Midbrain (tissue), 1 donor: ENCODE measurements around the gene RCVRN.

Source experiments
- DNase-seq: peaks from one replicate; lab custom pipeline; 2025; lab: John Stamatoyannopoulos, UW

RCVRN gene

GRCh38 chr17:9905078-9905415, at the start of gene RCVRN:
Gene RCVRN (minus strand): TSS chr17:9905271. CDS start chr17:9905180, 91 bp downstream.
- DNase-seq, result no peak

DNA sequence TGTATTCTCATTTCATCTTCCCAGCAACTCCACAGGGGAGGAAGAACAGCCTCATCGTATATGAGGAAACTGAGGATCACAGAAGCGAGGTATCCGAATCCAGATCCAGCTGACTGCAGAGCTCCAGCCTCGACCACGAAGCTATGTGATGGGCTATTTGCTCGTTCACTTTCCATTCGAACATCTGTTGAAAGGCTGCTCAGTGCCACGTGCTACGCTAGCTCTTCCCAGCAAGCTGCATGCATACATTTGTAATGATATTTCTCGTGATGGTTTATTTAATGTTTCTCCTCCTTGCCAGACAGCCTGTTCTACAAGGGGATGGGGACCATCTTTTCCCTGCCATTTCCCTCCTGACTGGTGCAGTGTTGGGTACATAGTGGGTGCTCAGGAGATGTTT, 48.4 kb upstream of the RCVRN start:
- no peak for DNase-seq

GRCh38 chr17:9951803-9952202, 46.7 kb upstream of the RCVRN start:
- DNase-seq, result no peak

GRCh38 chr17:9948928-9949327, 43.9 kb upstream of the RCVRN start:
- DNase-seq, result no peak

DNA sequence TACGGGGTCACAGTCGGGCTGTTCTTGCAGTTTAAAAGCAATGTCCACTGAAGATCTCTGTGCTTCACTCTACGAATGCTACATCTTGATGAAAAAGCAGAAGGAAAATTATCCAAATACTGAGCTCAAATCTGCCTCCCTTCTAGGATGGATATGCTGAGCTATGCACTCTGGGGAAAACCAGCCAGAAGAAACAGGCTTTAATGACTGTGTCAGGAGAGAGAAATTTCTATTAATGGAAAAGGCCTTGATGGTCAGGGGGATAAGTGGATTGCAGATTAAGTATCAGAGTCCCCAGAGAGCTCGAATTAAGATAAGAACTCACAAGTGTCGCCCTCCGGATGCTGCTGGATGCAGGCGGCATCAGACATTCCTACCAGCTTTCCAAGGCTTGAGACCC, 39.6 kb upstream of the RCVRN start:
- DNase-seq, result no peak

- DNase-seq, result no peak
Observed at GRCh38 chr17:9943343-9943742, 38.3 kb upstream of the RCVRN start.

DNA sequence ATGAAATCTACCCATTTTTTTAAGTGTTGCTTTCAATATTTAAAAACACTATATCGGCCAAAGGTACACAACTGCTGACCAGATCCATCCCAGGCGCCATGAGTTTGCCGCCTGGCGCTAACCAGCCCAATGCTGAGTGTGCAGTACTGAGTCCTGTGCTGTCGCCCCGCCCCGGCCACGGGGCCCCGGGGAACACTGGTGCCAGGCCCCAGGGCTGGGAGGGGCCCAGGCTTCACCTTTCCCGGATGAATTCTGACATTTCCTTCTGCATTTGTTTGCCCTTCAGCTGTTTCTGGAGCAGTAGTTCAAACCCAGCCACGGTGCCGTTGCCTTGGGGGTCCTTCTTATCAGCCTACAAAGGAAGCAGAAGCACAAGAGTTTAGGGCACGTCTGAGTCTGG, 37.8 kb upstream of the RCVRN start:
- DNase-seq, result no peak

- DNase-seq, result no peak
Observed at GRCh38 chr17:9941305-9941704, 36.2 kb upstream of the RCVRN start.

DNA sequence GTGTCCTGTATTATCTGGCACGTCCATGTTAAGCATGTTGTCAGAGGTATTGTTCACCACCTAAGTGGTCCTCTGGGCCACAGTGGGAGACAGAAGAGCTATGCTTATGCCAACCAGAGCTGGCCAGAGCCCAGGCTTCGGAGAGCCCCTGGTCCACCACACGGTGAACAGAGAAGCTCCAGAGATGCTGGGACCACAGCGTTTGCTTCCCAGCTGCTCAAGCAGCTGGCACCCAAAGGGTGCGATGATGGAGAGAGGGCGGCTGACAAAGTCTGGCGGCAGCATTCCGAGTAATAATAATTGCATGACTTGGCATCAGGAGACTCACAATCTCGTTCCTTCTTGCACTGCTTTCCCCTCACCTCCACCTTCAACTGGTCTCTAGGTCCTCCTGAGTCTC, 35.8 kb upstream of the RCVRN start:
- no peak for DNase-seq

DNA sequence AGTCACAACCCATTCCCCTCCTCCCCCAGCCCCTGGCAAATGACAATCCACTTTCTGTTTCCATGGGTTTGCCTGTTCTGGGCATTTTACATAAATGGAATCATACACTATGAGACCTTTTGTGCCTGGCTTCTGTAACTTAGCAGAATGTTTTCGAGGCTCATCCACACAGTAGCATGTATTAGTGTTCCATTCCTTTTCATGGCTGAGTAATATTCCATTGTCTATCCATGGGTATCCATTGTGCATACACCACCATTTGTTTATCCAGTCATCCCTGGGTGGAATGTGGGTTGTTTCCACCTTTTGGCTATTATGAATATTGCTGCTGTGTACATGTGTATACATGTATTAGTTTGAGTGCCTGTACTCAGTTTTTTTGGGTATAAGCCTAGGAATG, 33.7 kb upstream of the RCVRN start:
- no peak for DNase-seq

- no peak for DNase-seq
Observed at GRCh38 chr17:9937901-9938300, 32.8 kb upstream of the RCVRN start.

- peak; percentile 43 for DNase-seq
Observed at GRCh38 chr17:9937241-9937761, 32.2 kb upstream of the RCVRN start.

GRCh38 chr17:9936095-9936494, 31.0 kb upstream of the RCVRN start:
- no peak for DNase-seq

- peak; percentile 41 for DNase-seq
Observed at GRCh38 chr17:9935408-9935807, 30.3 kb upstream of the RCVRN start.

- DNase-seq, result no peak
Observed at GRCh38 chr17:9934331-9934730, 29.3 kb upstream of the RCVRN start.

DNA sequence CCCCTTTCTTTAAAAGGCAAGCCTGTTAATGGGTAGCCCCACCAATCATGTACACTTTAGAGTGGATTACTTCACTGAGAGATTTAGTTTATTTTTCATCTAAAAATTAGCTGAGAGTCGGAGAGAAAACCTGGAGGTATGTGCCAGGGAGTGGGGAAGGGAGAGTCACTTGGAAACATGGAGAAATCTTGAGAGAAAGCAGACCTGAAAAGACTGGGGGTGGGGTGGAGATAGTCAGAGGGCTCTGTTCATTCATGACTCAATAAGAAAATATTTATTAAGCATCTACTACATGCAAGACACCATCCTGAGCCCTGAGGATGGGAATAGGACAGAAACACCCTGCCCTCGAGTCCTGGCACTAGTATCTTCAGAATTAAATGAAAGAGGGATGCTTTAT, 27.4 kb upstream of the RCVRN start:
- DNase-seq, result no peak

DNA sequence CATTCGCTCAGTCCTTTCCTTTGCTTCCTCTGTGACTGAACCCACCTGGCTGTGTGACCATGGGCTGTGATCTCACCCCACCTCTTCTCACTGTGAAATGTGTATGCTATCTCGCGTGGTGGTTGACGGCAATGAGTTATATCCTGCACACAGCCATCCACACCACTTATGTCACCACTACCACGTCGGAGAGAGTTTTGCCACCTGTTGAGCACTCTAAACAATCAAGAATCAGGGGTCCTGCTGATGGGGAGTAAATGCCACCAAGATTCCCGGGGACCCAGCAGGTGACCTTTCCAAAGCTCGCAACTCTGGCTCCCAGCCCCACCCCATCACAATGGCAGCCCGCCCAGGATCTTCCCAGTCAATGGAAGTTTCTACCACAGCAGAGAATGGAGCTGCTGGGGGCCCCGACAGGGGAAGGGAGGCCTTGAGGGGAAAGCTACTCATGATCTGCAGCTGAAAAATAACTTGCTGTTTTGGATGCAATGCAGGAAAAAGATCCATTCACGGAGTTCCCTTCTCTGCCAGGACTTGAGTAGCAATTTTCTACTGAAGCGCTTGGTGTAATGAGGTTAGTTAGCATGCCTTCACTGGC, 26.2 kb upstream of the RCVRN start:
- DNase-seq, result no peak

DNA sequence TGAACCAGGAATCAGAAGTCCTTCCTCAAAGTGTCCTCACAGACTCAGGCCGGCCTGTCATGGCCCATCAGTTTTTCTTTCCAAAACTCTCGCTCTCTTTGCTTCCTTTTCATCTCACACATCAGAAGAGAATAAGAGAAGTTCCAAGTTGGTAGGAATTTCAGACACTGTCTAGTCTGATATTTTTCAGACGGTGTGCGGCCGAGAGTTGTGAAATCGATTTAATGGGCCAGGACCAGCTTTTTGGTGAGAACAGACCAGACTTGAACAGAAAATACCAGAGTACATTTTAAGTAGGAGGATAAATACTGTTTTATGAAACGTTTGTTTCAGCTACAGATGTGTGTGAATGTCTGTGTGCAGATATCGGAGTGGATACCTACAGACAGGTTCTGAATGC, 24.8 kb upstream of the RCVRN start:
- DNase-seq, result no peak

- no peak for DNase-seq
Observed at GRCh38 chr17:9928601-9929333, 23.7 kb upstream of the RCVRN start.

- no peak for DNase-seq
Observed at GRCh38 chr17:9926150-9926804, 21.2 kb upstream of the RCVRN start.

DNA sequence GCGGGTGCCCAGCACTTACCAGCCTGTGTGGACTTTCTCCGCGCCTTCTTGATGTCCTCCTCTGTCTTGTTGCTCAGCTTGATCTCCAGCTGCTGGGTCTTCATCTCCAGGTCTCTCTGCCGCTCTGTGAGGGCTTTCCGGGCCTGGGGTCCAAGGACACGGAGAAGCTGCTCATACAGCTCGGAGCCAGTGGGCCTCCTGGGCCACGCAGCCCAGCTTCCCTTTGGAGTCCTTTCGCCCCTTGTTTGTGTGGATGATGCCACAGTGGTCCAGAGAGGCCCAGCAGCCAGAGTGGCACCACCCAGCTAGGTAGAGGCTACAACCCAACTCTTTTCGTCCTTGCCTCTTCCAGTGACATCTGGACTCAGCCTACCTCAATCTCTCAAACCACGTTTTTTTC, 20.4 kb upstream of the RCVRN start:
- no peak for DNase-seq

- peak; percentile 70 for DNase-seq
Observed at GRCh38 chr17:9924735-9925191, 19.7 kb upstream of the RCVRN start.
